GM21529 (cell line): ENCODE measurements around the gene DEF6.
A peak's percentile ranks its signal among the peaks of the same experiment; 100 is the strongest.
"Not testable (repeated sequence)": the region's sequence is repeated elsewhere in the genome, so short reads cannot be mapped to it uniquely, and the experiment has no call there.

ENCODE experiments used
- ATAC-seq: cut with Tn5 transposase; IDR thresholded peaks from one replicate; pipeline ENCODE4 v1.9.1; 2021; ENCODE audit not compliant: unreplicated experiment

Gene DEF6

DNA sequence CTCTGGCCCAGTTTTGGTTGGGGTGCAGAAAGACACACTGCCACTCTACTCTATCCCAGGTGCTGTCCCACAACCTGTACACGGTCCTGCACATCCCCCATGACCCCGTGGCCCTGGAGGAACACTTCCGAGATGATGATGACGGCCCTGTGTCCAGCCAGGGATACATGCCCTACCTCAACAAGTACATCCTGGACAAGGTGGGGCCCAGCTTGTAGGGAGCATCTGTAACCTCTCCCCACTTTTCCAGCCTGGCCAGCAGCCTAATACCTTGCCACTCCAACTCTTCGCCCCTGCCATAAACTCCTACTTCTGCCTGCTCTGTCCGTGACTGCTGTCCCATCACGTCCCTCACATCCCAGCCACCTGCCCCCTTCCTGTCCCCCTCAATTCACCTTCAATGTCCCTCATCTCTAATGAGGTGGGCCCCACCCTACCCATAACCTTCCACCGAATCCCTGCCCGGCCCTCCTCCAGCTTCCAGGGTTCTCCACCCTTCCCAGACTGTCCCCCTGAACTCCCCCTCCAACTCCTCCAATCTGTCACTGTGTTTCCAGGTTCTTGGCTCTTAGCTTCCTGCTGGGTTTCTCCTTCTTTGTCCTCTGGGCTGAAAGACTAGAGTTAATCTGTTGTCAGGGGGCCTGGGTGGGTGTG lies 12.1 kb downstream of the DEF6 start:
- ATAC-seq = no peak

DNA sequence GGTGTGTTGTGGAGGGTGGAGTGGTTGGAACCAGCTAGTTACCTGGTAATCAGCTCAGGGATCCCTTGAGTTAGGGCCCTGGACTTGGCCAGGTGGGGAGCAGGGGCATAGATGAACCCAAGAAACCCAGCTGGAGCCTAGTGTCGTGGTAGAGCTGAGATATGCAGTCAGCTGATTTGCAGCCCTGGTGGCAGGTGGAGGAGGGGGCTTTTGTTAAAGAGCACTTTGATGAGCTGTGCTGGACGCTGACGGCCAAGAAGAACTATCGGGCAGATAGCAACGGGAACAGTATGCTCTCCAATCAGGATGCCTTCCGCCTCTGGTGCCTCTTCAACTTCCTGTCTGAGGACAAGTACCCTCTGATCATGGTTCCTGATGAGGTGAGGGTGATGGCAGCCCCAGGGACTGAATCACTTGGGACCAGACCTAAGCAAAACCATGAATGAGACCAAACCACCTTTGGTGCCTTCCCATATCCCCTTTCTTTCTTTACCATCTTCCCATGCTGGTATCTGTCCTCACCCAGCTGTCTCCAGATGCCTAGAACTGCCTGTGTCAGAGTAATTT lies 12.7 kb downstream of the DEF6 start:
- no peak for ATAC-seq

DNA sequence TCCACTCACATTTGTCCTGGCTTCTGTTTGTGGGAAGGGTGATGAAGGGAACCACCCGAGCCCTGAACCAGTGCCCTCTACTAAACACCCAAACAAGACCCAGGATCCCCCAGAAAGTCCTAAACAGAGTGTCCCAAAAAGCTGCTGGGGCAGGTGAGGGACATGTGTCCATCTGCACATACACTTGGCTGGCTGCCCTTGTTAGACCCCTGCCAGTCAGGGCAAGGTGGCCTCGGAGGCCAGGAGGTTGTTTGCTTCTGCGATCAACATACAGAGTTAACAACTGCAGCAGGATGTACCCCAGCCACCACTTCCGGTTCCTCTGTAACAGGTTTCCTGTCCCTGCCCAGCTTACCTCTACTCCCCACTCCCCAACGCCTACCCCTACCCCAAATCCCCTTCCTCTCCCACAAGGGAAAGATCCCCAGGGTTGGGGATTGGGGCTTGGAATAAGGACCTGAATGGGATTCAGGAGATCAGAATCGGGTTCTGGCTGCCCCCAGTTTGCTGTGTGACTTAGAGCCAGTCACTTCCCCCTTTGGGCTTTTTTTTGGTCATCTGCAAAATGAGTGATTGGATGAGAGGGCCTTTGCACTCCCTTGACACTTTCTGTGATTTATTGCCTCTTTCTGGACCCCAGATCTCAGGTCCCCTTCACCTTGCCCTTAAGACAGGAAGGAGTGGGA lies 13.9 kb downstream of the DEF6 start:
- no peak for ATAC-seq

GRCh38 chr6:35312076-35312800 lies 14.6 kb downstream of the DEF6 start:
- ATAC-seq = no peak

DNA sequence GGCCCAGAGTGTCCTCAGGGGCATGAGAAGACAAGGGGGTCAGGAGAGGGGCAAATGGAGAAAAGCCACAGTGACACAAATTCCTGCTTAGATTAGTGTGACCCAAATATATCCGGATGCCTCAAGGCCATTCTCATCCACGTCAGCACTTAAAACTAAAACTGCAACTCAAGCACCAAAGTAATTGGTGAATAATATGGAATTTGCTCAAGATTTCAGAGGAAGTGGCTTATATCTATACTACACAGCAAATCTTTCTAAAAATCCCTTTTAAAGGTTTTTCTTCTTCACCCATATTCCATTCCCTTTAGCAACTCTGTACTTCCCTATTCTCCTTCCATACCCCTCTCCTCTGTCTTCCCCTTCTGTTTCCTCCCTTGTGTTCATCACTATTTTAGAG lies 15.2 kb downstream of the DEF6 start:
- ATAC-seq = no peak

GRCh38 chr6:35317483-35318195 lies 20.0 kb downstream of the DEF6 start:
- ATAC-seq = no peak

GRCh38 chr6:35318196-35319171 lies 20.9 kb downstream of the DEF6 start:
- no peak for ATAC-seq

DNA sequence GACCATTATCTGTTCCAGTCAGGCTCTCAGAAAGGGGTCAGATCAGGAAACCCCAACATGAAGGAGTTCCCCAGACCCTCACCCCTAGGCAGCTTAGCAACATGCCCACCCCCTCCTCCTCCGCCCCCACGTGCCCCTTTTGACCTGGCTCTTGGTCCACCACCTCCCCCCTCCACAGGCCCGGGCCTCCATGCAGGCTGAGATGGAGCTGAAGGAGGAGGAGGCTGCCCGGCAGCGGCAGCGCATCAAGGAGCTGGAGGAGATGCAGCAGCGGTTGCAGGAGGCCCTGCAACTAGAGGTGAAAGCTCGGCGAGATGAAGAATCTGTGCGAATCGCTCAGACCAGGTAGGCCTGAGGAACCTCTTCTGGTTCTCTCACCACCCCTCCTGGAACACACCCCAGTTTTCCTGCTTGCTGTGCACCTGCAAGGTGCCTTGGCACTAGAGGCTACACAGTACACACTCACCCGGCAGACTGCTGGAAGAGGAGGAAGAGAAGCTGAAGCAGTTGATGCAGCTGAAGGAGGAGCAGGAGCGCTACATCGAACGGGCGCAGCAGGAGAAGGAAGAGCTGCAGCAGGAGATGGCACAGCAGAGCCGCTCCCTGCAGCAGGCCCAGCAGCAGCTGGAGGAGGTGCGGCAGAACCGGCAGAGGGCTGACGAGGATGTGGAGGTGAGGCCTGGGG lies 21.9 kb downstream of the DEF6 start:
- no peak for ATAC-seq

DNA sequence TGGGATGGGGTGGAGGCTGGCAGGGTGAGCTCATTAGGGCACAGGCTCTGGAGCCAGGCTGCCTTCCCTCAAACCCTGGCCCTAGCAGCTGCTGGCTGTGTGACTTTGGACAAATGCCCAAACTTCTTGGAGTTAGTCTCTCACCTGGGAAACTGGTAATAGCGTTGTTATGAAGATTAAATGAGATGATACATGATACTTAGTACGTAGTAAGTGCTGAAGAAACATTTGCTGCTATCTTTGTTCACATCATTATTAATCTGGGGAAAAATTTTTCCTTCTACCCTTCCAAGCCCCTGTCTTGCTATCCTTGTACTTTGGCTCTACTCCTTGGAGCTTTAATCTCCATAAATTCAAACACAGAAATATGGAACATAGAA lies 22.4 kb downstream of the DEF6 start:
- no peak for ATAC-seq

GRCh38 chr6:35321091-35321490 lies 23.5 kb downstream of the DEF6 start:
- ATAC-seq = no peak

DNA sequence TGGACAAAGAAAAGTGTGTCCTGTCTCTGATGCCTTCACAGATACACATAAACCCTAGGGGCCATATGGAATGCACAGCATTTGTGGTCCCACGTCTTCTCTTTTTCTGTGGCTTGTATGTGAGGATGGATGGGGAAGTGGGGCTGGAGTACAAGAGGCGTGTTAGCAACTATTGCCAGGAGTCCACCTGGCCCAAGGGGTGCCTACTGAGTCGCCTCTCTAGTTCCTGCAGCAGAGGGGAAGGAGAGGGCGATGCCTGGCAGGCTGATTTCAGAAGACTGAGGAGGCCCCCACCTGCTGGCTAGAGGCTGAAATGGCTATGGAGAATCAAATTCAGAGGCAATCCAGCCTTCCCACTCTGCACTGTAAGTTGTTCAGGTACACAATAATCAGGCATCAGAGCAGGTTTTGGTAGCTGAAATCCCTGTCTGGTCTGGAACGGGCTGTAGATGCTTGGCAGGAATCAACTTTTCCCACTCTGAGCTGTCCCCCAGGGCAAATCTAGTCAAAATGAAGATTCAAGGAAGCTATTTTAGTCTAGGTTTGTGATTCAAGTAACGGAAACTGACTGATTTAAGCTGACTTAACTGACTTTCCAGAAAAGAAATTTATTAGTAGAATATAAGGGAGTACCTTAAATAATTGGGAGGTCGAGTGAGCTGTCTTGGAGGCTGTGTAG lies 29.9 kb downstream of the DEF6 start:
- ATAC-seq = peak; percentile 77

GRCh38 chr6:35328108-35328723 lies 30.6 kb downstream of the DEF6 start:
- no peak for ATAC-seq

GRCh38 chr6:35328965-35329364 lies 31.3 kb downstream of the DEF6 start:
- ATAC-seq = not testable (repeated sequence)

- ATAC-seq = no peak
These were observed 33.0 kb downstream of the DEF6 start for GRCh38 chr6:35330541-35331119.

DNA sequence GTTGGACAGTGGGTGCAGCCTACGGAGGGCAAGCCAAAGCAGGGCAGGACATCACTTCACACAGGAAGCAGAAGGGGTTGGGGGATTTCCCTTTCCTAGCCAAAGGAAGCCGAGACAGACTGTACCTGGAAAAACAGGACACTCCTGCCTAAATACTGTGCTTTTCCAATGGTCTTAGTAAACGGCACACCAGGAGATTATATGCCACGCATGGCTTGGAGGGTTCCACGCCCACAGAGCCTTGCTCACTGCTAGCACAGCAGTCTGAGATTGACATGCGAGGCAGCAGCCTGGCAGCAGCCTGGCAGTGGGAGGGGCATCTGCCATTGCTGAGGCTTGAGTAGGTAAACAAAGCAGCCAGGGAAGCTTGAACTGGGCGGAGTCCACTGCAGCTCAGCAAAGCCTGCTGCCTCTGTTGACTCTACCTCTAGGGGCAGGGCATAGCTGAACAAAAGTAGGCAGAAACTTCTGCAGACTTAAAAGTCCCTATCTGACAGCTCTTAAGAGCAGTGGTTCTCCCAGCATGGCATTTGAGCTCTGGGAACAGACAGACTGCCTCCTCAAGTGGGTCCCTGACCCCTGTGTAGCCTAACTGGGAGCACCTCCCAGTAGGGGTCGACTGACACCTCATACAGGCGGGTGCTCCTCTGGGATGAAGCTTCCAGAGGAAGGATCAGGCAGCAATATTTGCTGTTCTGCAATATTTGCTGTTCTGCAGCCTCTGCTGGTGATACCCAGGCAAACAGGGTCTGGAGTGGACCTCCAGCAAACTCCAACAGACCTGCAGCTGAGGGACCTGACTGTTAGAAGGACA lies 34.7 kb downstream of the DEF6 start:
- ATAC-seq = not testable (repeated sequence)

GRCh38 chr6:35341557-35341956 lies 43.9 kb downstream of the DEF6 start:
- no peak for ATAC-seq
